GM23248 (cell line): ENCODE results near the gene RHBDL3.
"Not testable (repeated sequence)": the region's sequence is repeated elsewhere in the genome, so short reads cannot be mapped to it uniquely, and the experiment has no call there.

Experiments
- EZH2 ChIP-seq: fragments of 200-600 bp; sonication (generic); IDR thresholded peaks from 2 replicates; pipeline ENCODE4 v1.6.1; 2018; ENCODE audit warnings: antibody characterized with exemption, mild to moderate bottlenecking; ENCODE audit not compliant: insufficient read depth, poor library complexity, severe bottlenecking
- EZH2phosphoT487 ChIP-seq: fragments of 200-600 bp; sonication (generic); IDR thresholded peaks from 2 replicates; pipeline ENCODE4 v1.6.1; 2018; ENCODE audit warnings: antibody characterized with exemption, moderate library complexity, mild to moderate bottlenecking, low read depth; ENCODE audit not compliant: insufficient read depth

GRCh38 chr17:32263515-32263914, 2.1 kb upstream of the RHBDL3 start:
- TF ChIP-seq EZH2phosphoT487, EZH2: not testable (repeated sequence)
